HG03025 (cell line): ENCODE results near the gene FARP1.

Experiments used
- ATAC-seq: cut with Tn5 transposase; IDR thresholded peaks from one replicate; pipeline ENCODE4 v1.9.1; 2021; ENCODE audit warnings: mild to moderate bottlenecking, moderate library complexity; ENCODE audit not compliant: unreplicated experiment, low FRiP score

Gene FARP1

GRCh38 chr13:98200211-98200878 is 57.5 kb downstream of the FARP1 start:
- ATAC-seq: no peak

GRCh38 chr13:98201189-98201588 is 58.3 kb downstream of the FARP1 start:
- ATAC-seq: no peak

GRCh38 chr13:98201984-98202383 is 59.1 kb downstream of the FARP1 start:
- no peak for ATAC-seq

- no peak for ATAC-seq
Measured at GRCh38 chr13:98203646-98204326, 60.9 kb downstream of the FARP1 start.

- ATAC-seq: no peak
Measured at GRCh38 chr13:98204546-98204945, 61.7 kb downstream of the FARP1 start.

GRCh38 chr13:98206946-98207345 is 64.1 kb downstream of the FARP1 start:
- no peak for ATAC-seq

- ATAC-seq: no peak
Measured at GRCh38 chr13:98207416-98207815, 64.5 kb downstream of the FARP1 start.

GRCh38 chr13:98208606-98209005 is 65.7 kb downstream of the FARP1 start:
- no peak for ATAC-seq

- no peak for ATAC-seq
Measured at GRCh38 chr13:98212763-98213162, 69.9 kb downstream of the FARP1 start.

- ATAC-seq: no peak
Measured at GRCh38 chr13:98213354-98213753, 70.5 kb downstream of the FARP1 start.

- no peak for ATAC-seq
Measured at GRCh38 chr13:98214008-98214643, 71.2 kb downstream of the FARP1 start.

GRCh38 chr13:98214707-98215106 is 71.8 kb downstream of the FARP1 start:
- ATAC-seq: no peak

- no peak for ATAC-seq
Measured at GRCh38 chr13:98215508-98215907, 72.6 kb downstream of the FARP1 start.

- no peak for ATAC-seq
Measured at GRCh38 chr13:98216135-98216565, 73.3 kb downstream of the FARP1 start.

- ATAC-seq: no peak
Measured at GRCh38 chr13:98216711-98217285, 73.9 kb downstream of the FARP1 start.

- no peak for ATAC-seq
Measured at GRCh38 chr13:98217597-98217996, 74.7 kb downstream of the FARP1 start.

GRCh38 chr13:98219685-98220084 is 76.8 kb downstream of the FARP1 start:
- ATAC-seq: no peak

GRCh38 chr13:98220271-98220791 is 77.4 kb downstream of the FARP1 start:
- no peak for ATAC-seq

GRCh38 chr13:98221234-98221633 is 78.3 kb downstream of the FARP1 start:
- ATAC-seq: no peak

GRCh38 chr13:98222081-98222554 is 79.2 kb downstream of the FARP1 start:
- no peak for ATAC-seq

- ATAC-seq: no peak
Measured at GRCh38 chr13:98222816-98223215, 79.9 kb downstream of the FARP1 start.
